ENCODE results near the gene GMPR2. TPM values are rescaled to one million over a fixed set of nuclear protein-coding genes. Genes with fewer than 3 reads are reported as not detected.
A peak's percentile ranks its signal among the peaks of the same experiment; 100 is the strongest.

GMPR2 gene
- total and polyA plus RNA-seq, 2 of the 13 experiments (the other 11 are each of a cell fraction or from before 2014, with no cell fraction given), result 210 to 273 TPM

- Histone ChIP-seq H4K20me1 (ENCODE audit: insufficient read depth, low read length) (no peaks in the 10 kb centered on the region), H3K27me3 (ENCODE audit: control insufficient read depth in 1 of 2, insufficient read depth in 2 of 2, low read length in 2 of 2) (no peaks in the 10 kb centered on the region), H3K79me2 (ENCODE audit: insufficient read depth, low read length) (no peaks in the 10 kb centered on the region), H3K36me3 (replicated peaks in 1 of 2; ENCODE audit: control insufficient read depth in 1 of 2, insufficient read depth in 2 of 2, low read length in 2 of 2) (peaks cover 2 to 4% of the 10 kb centered on the region in 2 experiments; a peak in 4 of 5 replicates), H3K27ac (ENCODE audit: extremely low read length, insufficient read depth, low read length) (no peak overlapping the region), H2AFZ (ENCODE audit: low read length) (no peak overlapping the region), H3K9me3 (ENCODE audit: low read length) (no peaks in the 10 kb centered on the region), H3K9ac (ENCODE audit: insufficient read depth, low read depth, low read length) (no peak overlapping the region), H3K4me2 (ENCODE audit: low read depth, low read length) (no peak overlapping the region), H3K4me1 (ENCODE audit: insufficient read depth, low read length) (no peaks in the 10 kb centered on the region), H3K4me3 (replicated peaks in 1 of 3; ENCODE audit: insufficient read depth in 1 of 3, low read depth in 2 of 3, low read length in 3 of 3) (no peak overlapping the region)
- in situ Hi-C loops (cut with HindIII; ENCODE audit: extremely low pct_ligation_motif_present, low pct_unique_long_range_greater_than_20kb) (no loop called here), intact Hi-C loops (cut with micrococcal nuclease; ENCODE audit: unreplicated experiment) (no loop called here)
- 93% methylated on average over 11 of the region's 11 CpGs for WGBS (ENCODE audit: low lambda C conversion rate)
- ATAC-seq (peak; percentile 3; the same call in 1 of the 3 replicates), DNase-seq (ENCODE audit: low spot score) (no peak), FAIRE-seq (no peak)
- BruUV-seq (replicated peaks), result no TSS peak
- TF ChIP-seq NFE2L1 (CRISPR knock-in tag; IDR thresholded peaks at IDR 0.05; ENCODE audit: borderline replicate concordance) (0 out of 2 replicates have a peak, but pooled peaks have one; percentile 62), PCBP2 (optimal IDR thresholded peaks at IDR 0.05; ENCODE audit: low read depth, low read length, poor library complexity, severe bottlenecking) (no peak), ZNF614 (CRISPR knock-in tag; IDR thresholded peaks at IDR 0.05; ENCODE audit: borderline replicate concordance) (no peak), ZNF251 (CRISPR knock-in tag; IDR thresholded peaks at IDR 0.05) (0 out of 2 replicates have a peak, but pooled peaks have one; percentile 60), RXRA (CRISPR knock-in tag; IDR thresholded peaks at IDR 0.05) (no peak)
- TF ChIP-seq, protein P1, sequence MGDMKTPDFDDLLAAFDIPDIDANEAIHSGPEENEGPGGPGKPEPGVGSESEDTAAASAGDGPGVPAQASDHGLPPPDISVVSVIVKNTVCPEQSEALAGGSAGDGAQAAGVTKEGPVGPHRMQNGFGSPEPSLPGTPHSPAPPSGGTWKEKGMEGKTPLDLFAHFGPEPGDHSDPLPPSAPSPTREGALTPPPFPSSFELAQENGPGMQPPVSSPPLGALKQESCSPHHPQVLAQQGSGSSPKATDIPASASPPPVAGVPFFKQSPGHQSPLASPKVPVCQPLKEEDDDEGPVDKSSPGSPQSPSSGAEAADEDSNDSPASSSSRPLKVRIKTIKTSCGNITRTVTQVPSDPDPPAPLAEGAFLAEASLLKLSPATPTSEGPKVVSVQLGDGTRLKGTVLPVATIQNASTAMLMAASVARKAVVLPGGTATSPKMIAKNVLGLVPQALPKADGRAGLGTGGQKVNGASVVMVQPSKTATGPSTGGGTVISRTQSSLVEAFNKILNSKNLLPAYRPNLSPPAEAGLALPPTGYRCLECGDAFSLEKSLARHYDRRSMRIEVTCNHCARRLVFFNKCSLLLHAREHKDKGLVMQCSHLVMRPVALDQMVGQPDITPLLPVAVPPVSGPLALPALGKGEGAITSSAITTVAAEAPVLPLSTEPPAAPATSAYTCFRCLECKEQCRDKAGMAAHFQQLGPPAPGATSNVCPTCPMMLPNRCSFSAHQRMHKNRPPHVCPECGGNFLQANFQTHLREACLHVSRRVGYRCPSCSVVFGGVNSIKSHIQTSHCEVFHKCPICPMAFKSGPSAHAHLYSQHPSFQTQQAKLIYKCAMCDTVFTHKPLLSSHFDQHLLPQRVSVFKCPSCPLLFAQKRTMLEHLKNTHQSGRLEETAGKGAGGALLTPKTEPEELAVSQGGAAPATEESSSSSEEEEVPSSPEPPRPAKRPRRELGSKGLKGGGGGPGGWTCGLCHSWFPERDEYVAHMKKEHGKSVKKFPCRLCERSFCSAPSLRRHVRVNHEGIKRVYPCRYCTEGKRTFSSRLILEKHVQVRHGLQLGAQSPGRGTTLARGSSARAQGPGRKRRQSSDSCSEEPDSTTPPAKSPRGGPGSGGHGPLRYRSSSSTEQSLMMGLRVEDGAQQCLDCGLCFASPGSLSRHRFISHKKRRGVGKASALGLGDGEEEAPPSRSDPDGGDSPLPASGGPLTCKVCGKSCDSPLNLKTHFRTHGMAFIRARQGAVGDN (CRISPR knock-in tag; IDR thresholded peaks at IDR 0.05), result peak; percentile 9; the same call in 1 of the 2 replicates
- ChIA-PET CTCF (ENCODE audit: low intra/inter-chr PET ratio, low total read pairs) (no interaction called here), POLR2A (interaction anchor here (1.1 to 2.4 kb wide), 3 partner anchors 13 to 42 kb away, joined by 4 to 23 read pairs (median 14); partner anchors contain the start of genes RABGGTA and TINF2)
Observed at GRCh38 chr14:24284501-24285035, 51.8 kb downstream of the GMPR2 start.
